HepG2 (cell line): ENCODE measurements around the gene GRK6. TPM values are rescaled to one million over a fixed set of nuclear protein-coding genes. Genes with fewer than 3 reads are reported as not detected.

Experiments
- CCDC6 ChIP-seq: sonication (generic); formaldehyde crosslinking; IDR thresholded peaks from 2 replicates; pipeline ENCODE4 v1.8.1; 2022; ENCODE audit warnings: mild to moderate bottlenecking, missing genetic modification reagents, moderate library complexity
- CHD2 ChIP-seq: IDR thresholded peaks from 2 replicates; pipeline ENCODE4 v1.6.1; 2011; ENCODE audit warnings: low read depth, low read length, improper control_type of control experiment
- HNF4G ChIP-seq, 2 experiments: sonication (generic) in 1 of 2; formaldehyde crosslinking in 1 of 2; IDR thresholded peaks; 2 replicates each; pipeline versions ENCODE4 v1.4.0 to v1.6.1; 2011 to 2020; ENCODE audit warnings: borderline replicate concordance in 2 of 2, low read depth in 2 of 2, mild to moderate bottlenecking in 2 of 2, low read length in 1 of 2, missing genetic modification reagents in 1 of 2, moderate library complexity in 1 of 2
- IKZF1 ChIP-seq: fragments of 450-650 bp; IDR thresholded peaks from 2 replicates; pipeline ENCODE4 v1.7.1; 2016
- KLF12 ChIP-seq: sonication (generic); formaldehyde crosslinking; IDR thresholded peaks from 2 replicates; pipeline ENCODE4 v1.4.0; 2020; ENCODE audit warnings: missing genetic modification reagents, borderline replicate concordance
- MAZ ChIP-seq, 2 experiments: sonication (generic) in 1 of 2; formaldehyde crosslinking in 1 of 2; IDR thresholded peaks; 2 replicates each; pipeline versions ENCODE4 v1.5.0 to v1.6.1; 2012 to 2020; ENCODE audit warnings: low read depth in 2 of 2, mild to moderate bottlenecking in 2 of 2, borderline replicate concordance in 1 of 2, improper control_type of control experiment in 1 of 2, low read length in 1 of 2, missing genetic modification reagents in 1 of 2, moderate library complexity in 1 of 2
- PHF5A ChIP-seq: IDR thresholded peaks from one replicate; pipeline ENCODE4 v1.6.1; 2018; ENCODE audit warnings: low read depth, missing genetic modification reagents; ENCODE audit not compliant: unreplicated experiment
- PHF8 ChIP-seq: sonication (generic); formaldehyde crosslinking; IDR thresholded peaks from 2 replicates; pipeline ENCODE4 v1.5.0; 2020; ENCODE audit warnings: missing genetic modification reagents
- REPIN1 ChIP-seq: sonication (generic); formaldehyde crosslinking; IDR thresholded peaks from 2 replicates; pipeline ENCODE4 v1.8.0; 2022; ENCODE audit warnings: missing genetic modification reagents, low read depth, mild to moderate bottlenecking, borderline replicate concordance
- RFX1 ChIP-seq: fragments of 450-650 bp; IDR thresholded peaks from 2 replicates; pipeline ENCODE4 v1.6.1; 2017
- RORA ChIP-seq: sonication (generic); formaldehyde crosslinking; IDR thresholded peaks from 2 replicates; pipeline ENCODE4 v1.5.0; 2020; ENCODE audit warnings: mild to moderate bottlenecking, missing genetic modification reagents, moderate library complexity
- SETDB1 ChIP-seq: sonication (generic); formaldehyde crosslinking; IDR thresholded peaks from 2 replicates; pipeline ENCODE4 v1.5.1; 2020; ENCODE audit warnings: missing genetic modification reagents, mild to moderate bottlenecking, borderline replicate concordance
- ZNF567 ChIP-seq: sonication (generic); formaldehyde crosslinking; IDR thresholded peaks from 2 replicates; pipeline ENCODE4 v1.8.1; 2023; ENCODE audit warnings: mild to moderate bottlenecking, missing genetic modification reagents, borderline replicate concordance
- polyA plus RNA-seq, 8 experiments: library from polyadenylated mRNA; depleted of rRNA in 3 of 8; stranded (reverse) in 7 of 8; unstranded in 1 of 8; fragments of >200 nt; fragmentation: Illumina TruSeq in 4 of 8; extraction: Trizol in 4 of 8; gene quantifications; 2 replicates each; pipeline versions ENCODE4 v1.2.1 to v1.2.3, GENCODE V29; 2011 to 2016; ENCODE audit warnings: low read depth in 4 of 8, missing spikeins in 1 of 8, mixed read lengths in 1 of 8; ENCODE audit not compliant: insufficient read depth in 1 of 8
- total RNA-seq, 5 experiments: library from RNA; depleted of rRNA; stranded (reverse); fragments of >200 nt; fragmentation: Illumina TruSeq; extraction: Trizol; gene quantifications; 2 replicates each; pipeline ENCODE4 v1.2.3, GENCODE V29; 2016; ENCODE audit warnings: low read depth in 1 of 5
- TF ChIP-seq, protein P1 (sequence below): sonication (generic); formaldehyde crosslinking; IDR thresholded peaks from 2 replicates; pipeline ENCODE4 v1.5.0; 2020; ENCODE audit warnings: mild to moderate bottlenecking, missing genetic modification reagents, borderline replicate concordance
- TF ChIP-seq, protein P2 (sequence below): IDR thresholded peaks from 2 replicates; pipeline ENCODE4 v1.6.1; 2016; ENCODE audit warnings: control low read depth
- TF ChIP-seq, protein P3 (sequence below): sonication (generic); formaldehyde crosslinking; IDR thresholded peaks from 2 replicates; pipeline ENCODE4 v1.8.1; 2023; ENCODE audit warnings: mild to moderate bottlenecking, moderate library complexity, missing genetic modification reagents
- TF ChIP-seq, protein P4 (sequence below): IDR thresholded peaks from 2 replicates; pipeline ENCODE4 v1.6.1; 2016; ENCODE audit warnings: missing genetic modification reagents, missing compliant biosample characterization
- TF ChIP-seq, protein P5 (sequence below): sonication (generic); formaldehyde crosslinking; IDR thresholded peaks from 2 replicates; pipeline ENCODE4 v1.5.0; 2020; ENCODE audit warnings: missing genetic modification reagents
- TF ChIP-seq, protein P6 (sequence below): sonication (generic); formaldehyde crosslinking; IDR thresholded peaks from 2 replicates; pipeline ENCODE4 v1.8.1; 2023; ENCODE audit warnings: mild to moderate bottlenecking, missing genetic modification reagents

Gene GRK6
- total and polyA plus RNA-seq, 2 of the 13 experiments (the other 11 are each of a cell fraction or from before 2014, with no cell fraction given): 13.2 to 19.9 TPM

DNA sequence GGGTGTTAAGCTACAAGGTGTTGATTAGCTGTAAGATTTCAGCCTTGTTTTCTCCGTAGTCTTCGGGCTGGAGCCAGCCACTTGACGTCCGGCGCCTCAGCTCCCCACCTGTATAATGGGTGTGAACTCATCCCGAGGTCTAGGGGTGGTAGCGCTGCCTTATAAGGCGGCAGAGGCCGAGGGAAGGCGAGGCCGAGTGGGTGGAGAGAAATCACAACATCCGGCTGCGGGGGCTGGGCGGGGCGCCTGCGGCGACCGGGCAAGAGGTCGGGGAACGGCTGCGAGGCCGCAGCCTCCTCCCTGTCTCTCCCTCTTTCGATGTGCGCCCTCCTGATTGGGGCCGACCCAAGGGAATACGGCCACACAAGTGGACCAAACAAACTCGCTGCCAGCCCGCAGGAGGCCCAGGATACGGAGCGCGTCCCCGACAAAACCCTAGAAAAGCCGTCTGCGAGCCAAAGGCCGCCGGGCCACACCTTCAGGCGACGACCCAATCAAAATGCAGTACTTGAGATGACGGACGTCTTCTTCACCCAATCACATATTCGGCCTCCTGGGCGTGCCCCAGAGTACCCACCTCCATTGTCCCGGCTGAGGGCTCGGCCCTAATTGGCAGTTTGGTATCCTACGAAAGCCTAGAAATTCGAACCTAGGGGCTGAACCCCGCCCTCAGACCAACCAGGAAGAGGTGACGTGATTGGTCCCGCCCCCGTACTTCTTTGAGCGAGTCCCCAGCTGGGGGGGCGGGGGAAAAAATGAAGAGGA, 493 bp upstream of the GRK6 start (continued):
- TF ChIP-seq KLF12 (CRISPR knock-in tag) (peak; percentile 89; the same call in 1 of the 2 replicates), HNF4G (IDR thresholded peaks at IDR 0.05; ENCODE audit: borderline replicate concordance, low read depth, low read length) (no peak), HNF4G (CRISPR knock-in tag; IDR thresholded peaks at IDR 0.05; ENCODE audit: borderline replicate concordance, low read depth) (no peak), MAZ (IDR thresholded peaks at IDR 0.05; ENCODE audit: borderline replicate concordance, low read depth, low read length) (peak; percentile 85; the same call in 1 of the 2 replicates), MAZ (CRISPR knock-in tag; IDR thresholded peaks at IDR 0.05; ENCODE audit: low read depth) (no peak), ZNF567 (no peak), PHF8 (CRISPR knock-in tag) (peak; percentile 84), PHF5A (CRISPR knock-in tag) (no peak), RORA (CRISPR knock-in tag) (no peak), REPIN1 (CRISPR knock-in tag) (0 out of 2 replicates have a peak, but pooled peaks have one; percentile 43), IKZF1 (no peak), CCDC6 (CRISPR knock-in tag) (no peak), RFX1 (no peak), CHD2 (no peak), SETDB1 (no peak)
- TF ChIP-seq, protein P1, sequence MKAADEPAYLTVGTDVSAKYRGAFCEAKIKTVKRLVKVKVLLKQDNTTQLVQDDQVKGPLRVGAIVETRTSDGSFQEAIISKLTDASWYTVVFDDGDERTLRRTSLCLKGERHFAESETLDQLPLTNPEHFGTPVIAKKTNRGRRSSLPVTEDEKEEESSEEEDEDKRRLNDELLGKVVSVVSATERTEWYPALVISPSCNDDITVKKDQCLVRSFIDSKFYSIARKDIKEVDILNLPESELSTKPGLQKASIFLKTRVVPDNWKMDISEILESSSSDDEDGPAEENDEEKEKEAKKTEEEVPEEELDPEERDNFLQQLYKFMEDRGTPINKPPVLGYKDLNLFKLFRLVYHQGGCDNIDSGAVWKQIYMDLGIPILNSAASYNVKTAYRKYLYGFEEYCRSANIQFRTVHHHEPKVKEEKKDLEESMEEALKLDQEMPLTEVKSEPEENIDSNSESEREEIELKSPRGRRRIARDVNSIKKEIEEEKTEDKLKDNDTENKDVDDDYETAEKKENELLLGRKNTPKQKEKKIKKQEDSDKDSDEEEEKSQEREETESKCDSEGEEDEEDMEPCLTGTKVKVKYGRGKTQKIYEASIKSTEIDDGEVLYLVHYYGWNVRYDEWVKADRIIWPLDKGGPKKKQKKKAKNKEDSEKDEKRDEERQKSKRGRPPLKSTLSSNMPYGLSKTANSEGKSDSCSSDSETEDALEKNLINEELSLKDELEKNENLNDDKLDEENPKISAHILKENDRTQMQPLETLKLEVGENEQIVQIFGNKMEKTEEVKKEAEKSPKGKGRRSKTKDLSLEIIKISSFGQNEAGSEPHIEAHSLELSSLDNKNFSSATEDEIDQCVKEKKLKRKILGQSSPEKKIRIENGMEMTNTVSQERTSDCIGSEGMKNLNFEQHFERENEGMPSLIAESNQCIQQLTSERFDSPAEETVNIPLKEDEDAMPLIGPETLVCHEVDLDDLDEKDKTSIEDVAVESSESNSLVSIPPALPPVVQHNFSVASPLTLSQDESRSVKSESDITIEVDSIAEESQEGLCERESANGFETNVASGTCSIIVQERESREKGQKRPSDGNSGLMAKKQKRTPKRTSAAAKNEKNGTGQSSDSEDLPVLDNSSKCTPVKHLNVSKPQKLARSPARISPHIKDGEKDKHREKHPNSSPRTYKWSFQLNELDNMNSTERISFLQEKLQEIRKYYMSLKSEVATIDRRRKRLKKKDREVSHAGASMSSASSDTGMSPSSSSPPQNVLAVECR (CRISPR knock-in tag): peak; percentile 76
- TF ChIP-seq, protein P2, sequence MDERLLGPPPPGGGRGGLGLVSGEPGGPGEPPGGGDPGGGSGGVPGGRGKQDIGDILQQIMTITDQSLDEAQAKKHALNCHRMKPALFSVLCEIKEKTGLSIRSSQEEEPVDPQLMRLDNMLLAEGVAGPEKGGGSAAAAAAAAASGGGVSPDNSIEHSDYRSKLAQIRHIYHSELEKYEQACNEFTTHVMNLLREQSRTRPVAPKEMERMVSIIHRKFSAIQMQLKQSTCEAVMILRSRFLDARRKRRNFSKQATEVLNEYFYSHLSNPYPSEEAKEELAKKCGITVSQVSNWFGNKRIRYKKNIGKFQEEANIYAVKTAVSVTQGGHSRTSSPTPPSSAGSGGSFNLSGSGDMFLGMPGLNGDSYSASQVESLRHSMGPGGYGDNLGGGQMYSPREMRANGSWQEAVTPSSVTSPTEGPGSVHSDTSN (CRISPR knock-in tag): peak; percentile 95
- TF ChIP-seq, protein P3, sequence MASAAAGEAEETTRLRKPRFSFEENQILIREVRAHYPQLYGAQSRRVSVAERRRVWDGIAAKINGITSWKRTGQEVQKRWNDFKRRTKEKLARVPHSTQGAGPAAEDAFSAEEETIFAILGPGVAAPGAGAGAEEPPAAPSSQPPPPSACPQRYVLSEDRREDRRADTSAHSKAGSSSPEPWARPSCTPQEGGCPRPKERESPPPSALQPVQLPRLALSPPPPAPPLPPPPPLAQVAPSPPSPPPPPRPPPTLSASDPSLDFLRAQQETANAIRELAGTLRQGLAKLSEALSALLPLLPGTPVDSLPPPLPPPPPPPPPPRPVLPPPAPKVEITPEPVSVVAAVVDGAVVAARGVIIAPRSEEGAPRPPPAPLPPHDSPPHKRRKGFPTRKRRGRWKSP (CRISPR knock-in tag): peak; percentile 52
- TF ChIP-seq, protein P4, sequence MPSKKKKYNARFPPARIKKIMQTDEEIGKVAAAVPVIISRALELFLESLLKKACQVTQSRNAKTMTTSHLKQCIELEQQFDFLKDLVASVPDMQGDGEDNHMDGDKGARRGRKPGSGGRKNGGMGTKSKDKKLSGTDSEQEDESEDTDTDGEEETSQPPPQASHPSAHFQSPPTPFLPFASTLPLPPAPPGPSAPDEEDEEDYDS (CRISPR knock-in tag): peak; percentile 63
- TF ChIP-seq, protein P5, sequence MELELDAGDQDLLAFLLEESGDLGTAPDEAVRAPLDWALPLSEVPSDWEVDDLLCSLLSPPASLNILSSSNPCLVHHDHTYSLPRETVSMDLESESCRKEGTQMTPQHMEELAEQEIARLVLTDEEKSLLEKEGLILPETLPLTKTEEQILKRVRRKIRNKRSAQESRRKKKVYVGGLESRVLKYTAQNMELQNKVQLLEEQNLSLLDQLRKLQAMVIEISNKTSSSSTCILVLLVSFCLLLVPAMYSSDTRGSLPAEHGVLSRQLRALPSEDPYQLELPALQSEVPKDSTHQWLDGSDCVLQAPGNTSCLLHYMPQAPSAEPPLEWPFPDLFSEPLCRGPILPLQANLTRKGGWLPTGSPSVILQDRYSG: 0 out of 2 replicates have a peak, but pooled peaks have one; percentile 24
- TF ChIP-seq, protein P6, sequence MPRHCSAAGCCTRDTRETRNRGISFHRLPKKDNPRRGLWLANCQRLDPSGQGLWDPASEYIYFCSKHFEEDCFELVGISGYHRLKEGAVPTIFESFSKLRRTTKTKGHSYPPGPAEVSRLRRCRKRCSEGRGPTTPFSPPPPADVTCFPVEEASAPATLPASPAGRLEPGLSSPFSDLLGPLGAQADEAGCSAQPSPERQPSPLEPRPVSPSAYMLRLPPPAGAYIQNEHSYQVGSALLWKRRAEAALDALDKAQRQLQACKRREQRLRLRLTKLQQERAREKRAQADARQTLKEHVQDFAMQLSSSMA: no peak
